Suprapubic skin (tissue), 4 donors: Measurements from ENCODE around the gene KIF4B. TPM values are rescaled to one million over a fixed set of nuclear protein-coding genes. Genes with fewer than 3 reads are reported as not detected.

ENCODE experiments used
- DNase-seq, 2 donors: peaks; one replicate each; pipeline ENCODE4 v3.0.0-alpha.2; 2019; ENCODE audit warnings: low spot score in 2 of 2
- H3K27ac ChIP-seq: fragments of 200-600 bp; sonication (generic); one replicate; pipeline ENCODE4 v1.5.1; 2019
- H3K27me3 ChIP-seq: fragments of 200-600 bp; sonication (generic); one replicate; pipeline ENCODE4 v1.5.1; 2019
- H3K36me3 ChIP-seq: fragments of 200-600 bp; sonication (generic); one replicate; pipeline ENCODE4 v1.5.1; 2019
- H3K4me1 ChIP-seq: fragments of 200-600 bp; sonication (generic); one replicate; pipeline ENCODE4 v1.5.1; 2019
- H3K4me3 ChIP-seq: fragments of 200-600 bp; sonication (generic); one replicate; pipeline ENCODE4 v1.5.1; 2019; ENCODE audit warnings: mild to moderate bottlenecking
- H3K9me3 ChIP-seq: fragments of 200-600 bp; sonication (generic); one replicate; pipeline ENCODE4 v1.5.1; 2019
- EP300 ChIP-seq: sonication (generic); formaldehyde crosslinking; IDR thresholded peaks from one replicate; pipeline ENCODE4 v1.6.1; 2017; ENCODE audit warnings: antibody characterized with exemption
- POLR2A ChIP-seq, 2 donors: fragments of 450-650 bp; IDR thresholded peaks; one replicate each; pipeline ENCODE4 v1.6.1; 2017; ENCODE audit warnings: antibody characterized with exemption in 2 of 2, mild to moderate bottlenecking in 2 of 2, moderate library complexity in 2 of 2
- POLR2AphosphoS5 ChIP-seq, 3 donors: sonication (generic); formaldehyde crosslinking; IDR thresholded peaks; one replicate each; pipeline ENCODE4 v1.6.1; 2017; ENCODE audit warnings: antibody characterized with exemption in 3 of 3
- WGBS: methylation state at CpG from one replicate; pipeline ENCODE4 v1.1.5; 2018; 5-methylcytosine and 5-hydroxymethylcytosine counted together
- total RNA-seq, 4 donors: library from RNA; depleted of rRNA; stranded (reverse); fragments of >200 nt; gene quantifications; one replicate each; pipeline ENCODE4 v1.1.0, GENCODE V29; 2016
- TF ChIP-seq, protein P1 (sequence below), 2 donors: fragments of 200-600 bp in 1 of 2; fragments of 450-650 bp in 1 of 2; sonication (generic) in 1 of 2; IDR thresholded peaks; one replicate each; pipeline ENCODE4 v1.5.1; 2016 to 2019; ENCODE audit warnings: antibody characterized with exemption in 2 of 2, mild to moderate bottlenecking in 1 of 2, moderate library complexity in 1 of 2

The KIF4B gene
- total RNA-seq, 4 donors from 2014 or later: 0.72 TPM; not detected in 3

DNA sequence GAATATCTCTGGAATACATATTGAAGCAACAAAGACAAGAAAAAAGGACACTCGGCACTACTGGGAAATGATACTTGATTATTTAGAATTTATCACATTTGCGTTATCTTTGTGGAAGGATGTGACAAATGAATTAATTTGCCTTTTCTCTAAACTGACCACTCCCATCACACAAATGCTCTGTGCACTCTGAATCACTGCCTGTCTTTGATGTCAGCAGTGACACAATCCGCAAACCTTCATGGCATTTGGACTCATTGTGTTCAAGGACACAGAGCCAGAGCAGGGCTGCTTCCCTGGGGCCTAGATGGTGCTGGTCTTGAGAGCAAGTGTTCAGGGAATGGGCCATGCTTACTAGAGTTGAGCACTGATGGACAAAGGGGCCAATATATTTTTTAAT is 4.9 kb upstream of the KIF4B start:
- no peaks in the 10 kb centered on the region for H3K9me3 ChIP-seq
- no peaks in the 10 kb centered on the region for H3K4me1 ChIP-seq
- H3K4me3 ChIP-seq: no peak overlapping the region
- H3K27ac ChIP-seq: no peak overlapping the region
- no peaks in the 10 kb centered on the region for H3K27me3 ChIP-seq
- no peak for DNase-seq
- TF ChIP-seq POLR2AphosphoS5 (IDR thresholded peaks at IDR 0.05) (no peak), EP300 (no peak)
- no peaks in the 10 kb centered on the region for H3K36me3 ChIP-seq
- 89% methylated on average over 3 of the region's 3 CpGs for WGBS

DNA sequence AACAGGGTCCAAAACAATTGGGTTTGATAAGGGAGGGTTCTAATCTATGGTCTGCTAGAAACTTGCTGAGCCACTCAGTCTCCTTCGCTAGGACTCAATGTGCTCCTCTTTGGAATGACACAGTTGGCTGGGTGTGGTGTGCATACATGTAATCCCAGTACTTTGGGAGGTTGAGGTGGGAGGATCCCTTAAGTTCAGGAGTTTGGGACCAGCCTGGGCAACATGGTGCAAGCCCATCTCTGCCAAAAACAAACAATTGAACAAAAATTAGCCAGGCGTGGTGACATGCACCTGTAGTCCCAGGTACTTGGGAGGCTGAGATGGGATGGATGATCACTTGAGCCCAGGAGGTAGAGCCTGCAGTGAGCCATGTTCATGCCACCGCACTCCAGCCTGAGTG is 2.7 kb upstream of the KIF4B start:
- no peaks in the 10 kb centered on the region for H3K36me3 ChIP-seq
- H3K27me3 ChIP-seq: no peaks in the 10 kb centered on the region
- H3K4me3 ChIP-seq: no peak overlapping the region
- TF ChIP-seq, protein P1, sequence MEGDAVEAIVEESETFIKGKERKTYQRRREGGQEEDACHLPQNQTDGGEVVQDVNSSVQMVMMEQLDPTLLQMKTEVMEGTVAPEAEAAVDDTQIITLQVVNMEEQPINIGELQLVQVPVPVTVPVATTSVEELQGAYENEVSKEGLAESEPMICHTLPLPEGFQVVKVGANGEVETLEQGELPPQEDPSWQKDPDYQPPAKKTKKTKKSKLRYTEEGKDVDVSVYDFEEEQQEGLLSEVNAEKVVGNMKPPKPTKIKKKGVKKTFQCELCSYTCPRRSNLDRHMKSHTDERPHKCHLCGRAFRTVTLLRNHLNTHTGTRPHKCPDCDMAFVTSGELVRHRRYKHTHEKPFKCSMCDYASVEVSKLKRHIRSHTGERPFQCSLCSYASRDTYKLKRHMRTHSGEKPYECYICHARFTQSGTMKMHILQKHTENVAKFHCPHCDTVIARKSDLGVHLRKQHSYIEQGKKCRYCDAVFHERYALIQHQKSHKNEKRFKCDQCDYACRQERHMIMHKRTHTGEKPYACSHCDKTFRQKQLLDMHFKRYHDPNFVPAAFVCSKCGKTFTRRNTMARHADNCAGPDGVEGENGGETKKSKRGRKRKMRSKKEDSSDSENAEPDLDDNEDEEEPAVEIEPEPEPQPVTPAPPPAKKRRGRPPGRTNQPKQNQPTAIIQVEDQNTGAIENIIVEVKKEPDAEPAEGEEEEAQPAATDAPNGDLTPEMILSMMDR (IDR thresholded peaks at IDR 0.05): no peak
- TF ChIP-seq EP300 (no peak), POLR2A (IDR thresholded peaks at IDR 0.05) (no peak), POLR2AphosphoS5 (IDR thresholded peaks at IDR 0.05) (no peak)
- no peaks in the 10 kb centered on the region for H3K4me1 ChIP-seq
- no peaks in the 10 kb centered on the region for H3K9me3 ChIP-seq
- H3K27ac ChIP-seq: no peak overlapping the region
- WGBS: 90% methylated on average over 3 of the region's 3 CpGs
- DNase-seq: no peak

DNA sequence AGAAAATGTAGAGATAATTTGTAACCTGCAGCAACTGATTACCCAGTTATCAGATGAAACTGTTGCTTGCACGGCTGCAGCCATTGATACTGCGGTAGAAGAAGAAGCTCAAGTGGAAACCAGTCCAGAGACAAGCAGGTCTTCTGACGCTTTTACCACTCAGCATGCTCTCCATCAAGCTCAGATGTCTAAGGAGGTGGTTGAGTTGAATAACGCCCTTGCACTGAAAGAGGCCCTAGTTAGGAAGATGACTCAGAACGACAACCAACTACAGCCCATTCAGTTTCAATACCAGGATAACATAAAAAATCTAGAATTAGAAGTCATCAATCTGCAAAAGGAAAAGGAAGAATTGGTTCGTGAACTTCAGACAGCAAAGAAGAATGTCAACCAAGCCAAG is 1.7 kb downstream of the KIF4B start:
- TF ChIP-seq, protein P1 (IDR thresholded peaks at IDR 0.05): no peak
- no peak for TF ChIP-seq POLR2A (IDR thresholded peaks at IDR 0.05)
- TF ChIP-seq POLR2AphosphoS5 (IDR thresholded peaks at IDR 0.05): no peak
- TF ChIP-seq EP300: no peak
- DNase-seq: no peak

DNA sequence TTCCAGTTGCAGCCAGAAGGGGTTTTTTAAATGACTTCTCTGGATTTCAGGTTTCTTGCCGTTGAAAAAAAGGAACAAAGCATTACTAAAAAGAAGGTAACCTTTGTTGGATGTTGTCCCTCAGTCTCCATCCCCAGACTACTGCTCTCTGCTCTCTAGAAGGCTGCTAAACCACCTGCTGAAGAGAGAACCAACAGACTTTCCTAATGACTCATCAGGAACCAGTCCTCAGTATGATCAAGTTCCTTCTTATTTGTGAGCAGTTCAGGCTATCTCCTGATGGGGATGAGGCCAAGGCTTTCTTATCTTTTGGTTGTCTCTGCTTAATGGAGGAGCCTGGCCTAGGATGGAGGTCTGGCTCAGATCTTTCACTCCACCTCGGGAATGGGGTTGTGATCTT is 4.1 kb downstream of the KIF4B start:
- no peak overlapping the region for H3K4me3 ChIP-seq
- peaks cover 6% of the 10 kb centered on the region for H3K27me3 ChIP-seq
- TF ChIP-seq POLR2A (IDR thresholded peaks at IDR 0.05): no peak
- TF ChIP-seq EP300: no peak
- TF ChIP-seq, protein P1 (IDR thresholded peaks at IDR 0.05): no peak
- no peak for TF ChIP-seq POLR2AphosphoS5 (IDR thresholded peaks at IDR 0.05)
- H3K36me3 ChIP-seq: no peaks in the 10 kb centered on the region
- 60% methylated on average over 2 of the region's 2 CpGs for WGBS
- H3K9me3 ChIP-seq: no peaks in the 10 kb centered on the region
- H3K4me1 ChIP-seq: no peaks in the 10 kb centered on the region
- no peak for DNase-seq
- no peak overlapping the region for H3K27ac ChIP-seq

More for the DNA sequence above, 1.7 kb downstream of the KIF4B start:
- H3K9me3 ChIP-seq: no peaks in the 10 kb centered on the region
- H3K4me1 ChIP-seq: no peaks in the 10 kb centered on the region
- no peaks in the 10 kb centered on the region for H3K36me3 ChIP-seq
- H3K4me3 ChIP-seq: no peak overlapping the region
- WGBS: 71% methylated on average over 6 of the region's 6 CpGs
- peaks cover 6% of the 10 kb centered on the region for H3K27me3 ChIP-seq
- H3K27ac ChIP-seq: no peak overlapping the region

DNA sequence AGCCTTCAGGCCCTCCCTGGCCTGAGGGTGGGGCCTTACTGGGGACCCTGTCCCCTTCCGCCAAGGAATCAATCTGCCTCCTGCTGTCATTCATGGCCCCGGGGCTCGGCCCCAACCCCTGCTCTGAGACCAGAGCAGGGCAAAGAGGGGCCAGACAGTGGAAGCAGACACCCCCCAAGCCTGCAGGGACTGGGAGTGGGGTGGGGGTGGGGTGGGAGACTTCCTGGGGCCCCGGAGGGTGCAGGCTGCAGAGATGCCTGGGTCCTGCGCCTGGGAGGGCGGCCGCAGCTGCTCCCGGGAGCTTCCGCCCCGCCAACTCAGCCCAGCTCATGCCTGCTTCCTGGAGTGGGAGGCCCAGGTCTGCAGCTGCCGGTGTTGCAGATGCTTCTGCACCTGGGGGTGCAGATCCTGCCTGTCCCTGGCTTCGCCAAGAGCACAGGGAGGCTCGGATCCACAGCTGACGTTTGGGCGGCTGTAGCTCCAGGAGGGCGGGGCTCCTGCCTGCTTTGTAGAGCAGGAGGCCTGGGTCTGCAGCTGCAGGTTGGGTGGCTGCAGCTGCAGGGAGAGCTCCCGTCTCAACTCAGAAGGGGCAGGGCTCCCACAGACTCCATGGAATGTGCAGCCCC is 6.2 kb downstream of the KIF4B start:
- Histone ChIP-seq H3K4me1 (no peaks in the 10 kb centered on the region), H3K27ac (no peak overlapping the region), H3K4me3 (no peak overlapping the region), H3K9me3 (no peaks in the 10 kb centered on the region), H3K36me3 (no peaks in the 10 kb centered on the region), H3K27me3 (peaks cover 6% of the 10 kb centered on the region)
- no peak for TF ChIP-seq POLR2AphosphoS5 (IDR thresholded peaks at IDR 0.05)
- TF ChIP-seq EP300: no peak
- no peak for TF ChIP-seq POLR2A (IDR thresholded peaks at IDR 0.05)
- TF ChIP-seq, protein P1 (IDR thresholded peaks at IDR 0.05): no peak
- DNase-seq: no peak
- WGBS: 45% methylated on average over 2 of the region's 17 CpGs

DNA sequence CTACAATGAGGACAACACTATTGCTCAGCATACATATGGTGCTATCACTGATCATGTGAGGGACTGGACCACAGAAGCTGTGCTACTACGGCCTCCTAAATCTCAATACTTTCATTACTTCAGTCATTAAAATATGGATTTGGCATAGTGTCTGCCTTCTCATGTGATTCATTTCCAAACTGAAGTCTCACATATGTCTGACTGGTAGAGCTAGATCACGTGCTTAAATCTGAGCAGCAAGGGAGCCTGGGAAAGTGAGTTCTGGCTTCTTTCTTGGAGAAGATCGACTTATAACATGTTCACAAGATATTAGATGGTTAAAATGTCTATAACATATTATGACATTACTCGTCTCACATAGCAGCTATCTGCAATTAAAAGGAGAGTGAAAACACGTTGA is 8.3 kb downstream of the KIF4B start:
- Histone ChIP-seq H3K4me1 (no peaks in the 10 kb centered on the region), H3K4me3 (no peak overlapping the region), H3K27ac (no peak overlapping the region), H3K36me3 (no peaks in the 10 kb centered on the region), H3K9me3 (no peaks in the 10 kb centered on the region), H3K27me3 (peaks cover 6% of the 10 kb centered on the region)
- 71% methylated on average over 5 of the region's 5 CpGs for WGBS
- TF ChIP-seq POLR2AphosphoS5 (IDR thresholded peaks at IDR 0.05): no peak
- TF ChIP-seq, protein P1 (IDR thresholded peaks at IDR 0.05): no peak
- TF ChIP-seq EP300: no peak
- TF ChIP-seq POLR2A (IDR thresholded peaks at IDR 0.05): no peak
- DNase-seq: no peak
